MG63 (cell line): Measurements from ENCODE around the gene ARHGAP27. TPM values are rescaled to one million over a fixed set of nuclear protein-coding genes. Genes with fewer than 3 reads are reported as not detected.

Experiments
- total RNA-seq: library from RNA; depleted of rRNA; stranded (reverse); fragments of >200 nt; shearing (Covaris generic); gene quantifications from 2 replicates; pipeline ENCODE4 v1.2.3, GENCODE V29; 2014; ENCODE audit warnings: low replicate concordance; rRNA removed

Gene ARHGAP27
- total RNA-seq, 1 experiment from 2014 or later: 1.5 TPM

Other genes with a start within 250 kb of the ARHGAP27 start
- 4.3 and 9.0 TPM in 2 replicates for gene FMNL1, start 211.0 kb downstream of the ARHGAP27 start, total RNA-seq
- gene SPATA32, start 170.8 kb downstream of the ARHGAP27 start, total RNA-seq: not detected in 2 replicates
- 13.4 and 18.7 TPM in 2 replicates for gene MAP3K14, start 115.8 kb downstream of the ARHGAP27 start, total RNA-seq
- gene PLEKHM1, start 57.9 kb upstream of the ARHGAP27 start, total RNA-seq: 3.1 and 14.7 TPM in 2 replicates